ENCODE measurements around the gene NGRN.

Gene NGRN

GRCh38 chr15:90243943-90244639, 21.4 kb upstream of the NGRN start:
- H3K9ac ChIP-seq (ENCODE audit: low read length) = no peak overlapping the region
- TF ChIP-seq EZH2phosphoT487 (conservative IDR thresholded peaks at IDR 0.05; ENCODE audit: low read length) = no peak
- no peaks in the 10 kb centered on the region for H3F3A ChIP-seq (ENCODE audit: insufficient read depth)
- no peaks in the 10 kb centered on the region for H3K9me3 ChIP-seq (ENCODE audit: insufficient read depth, low read length)
- H2AFZ ChIP-seq (ENCODE audit: low read depth, low read length, severe bottlenecking) = no peak overlapping the region
- no peaks in the 10 kb centered on the region for H3K36me3 ChIP-seq (ENCODE audit: low read length)
- H3K4me2 ChIP-seq (ENCODE audit: low read depth, low read length, poor library complexity, severe bottlenecking) = no peak overlapping the region
- H3K27me3 ChIP-seq (ENCODE audit: low read length) = no peaks in the 10 kb centered on the region
- no peak overlapping the region for H3K4me3 ChIP-seq (ENCODE audit: insufficient read depth, low read length, poor library complexity, severe bottlenecking)
- no peak overlapping the region for H3K27ac ChIP-seq (ENCODE audit: low read depth, low read length)
- no peaks in the 10 kb centered on the region for H3K9me2 ChIP-seq (replicated peaks; ENCODE audit: insufficient read depth, low read length)
- no peaks in the 10 kb centered on the region for H4K20me1 ChIP-seq (ENCODE audit: low read depth, low read length)
- no peaks in the 10 kb centered on the region for H3K79me2 ChIP-seq (ENCODE audit: insufficient read depth, low read length)

DNA sequence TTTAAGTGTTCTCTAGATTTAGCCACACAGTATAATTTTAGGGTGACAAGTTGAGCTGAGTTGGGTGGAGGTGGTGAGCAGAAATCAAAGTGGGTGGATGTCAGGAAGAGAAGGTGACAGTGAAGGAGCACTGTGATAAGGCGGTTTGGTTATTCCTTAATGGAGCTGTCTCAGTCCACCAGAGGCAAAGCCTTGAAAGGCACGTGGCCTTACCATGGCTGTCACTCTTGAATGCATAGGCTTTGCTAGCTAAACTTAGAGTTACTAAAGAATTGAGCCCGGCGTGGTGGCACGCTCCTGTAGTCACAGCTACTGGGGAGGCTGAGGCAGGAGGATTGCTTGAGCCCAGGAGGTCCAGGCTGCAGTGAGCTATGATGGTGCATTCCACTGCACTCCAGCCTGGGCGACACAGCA, 16.7 kb upstream of the NGRN start:
- Histone ChIP-seq H3K9me3 (ENCODE audit: insufficient read depth, low read length) (no peaks in the 10 kb centered on the region), H2AFZ (ENCODE audit: low read depth, low read length, severe bottlenecking) (no peak overlapping the region), H3K4me2 (ENCODE audit: low read depth, low read length, poor library complexity, severe bottlenecking) (no peak overlapping the region)

DNA sequence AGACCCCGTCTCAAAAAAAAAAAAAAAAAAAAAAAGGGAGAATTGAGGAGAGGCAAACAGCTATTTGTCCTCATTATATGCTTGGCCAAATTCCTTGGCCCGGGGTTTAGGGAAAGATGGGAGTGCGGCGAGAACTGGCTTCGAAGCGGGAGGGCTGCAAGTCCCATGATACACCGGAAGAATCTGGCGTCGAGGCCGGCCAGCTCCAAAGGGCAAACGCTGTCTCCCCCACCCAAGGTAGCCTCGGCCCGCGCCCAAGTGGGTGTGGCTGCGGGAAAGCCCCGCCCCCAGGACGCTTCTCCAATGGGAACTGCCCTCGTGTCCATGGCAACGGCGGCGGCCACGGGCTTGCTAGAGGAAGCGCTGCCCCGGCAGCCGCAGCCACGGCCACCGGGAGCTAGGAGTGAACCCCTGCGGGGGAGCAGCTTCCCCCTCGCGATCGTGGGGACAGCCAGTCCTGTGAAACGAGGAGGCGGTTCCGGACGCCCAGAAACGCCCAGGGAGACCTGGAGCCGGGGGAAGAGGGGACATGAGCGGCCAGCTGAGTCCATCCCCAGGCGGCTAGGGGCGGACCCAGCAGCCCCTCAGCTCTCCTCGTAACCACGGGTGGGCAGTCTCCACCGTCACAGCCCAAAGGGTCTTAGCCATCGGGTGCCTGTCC, 16.1 kb upstream of the NGRN start, which contains the start of gene TTLL13:
Gene TTLL13, plus strand, starts transcription at position 354 of the 661 bp plus-strand sequence. CDS start 1,075 bp downstream, outside the sequence.
- no peak within 1 kb of the TSS for H2AFZ ChIP-seq (ENCODE audit: low read depth, low read length, severe bottlenecking)
- no peaks in the 10 kb centered on the region for H3K27me3 ChIP-seq (ENCODE audit: low read length)
- no peaks in the 10 kb centered on the region for H3F3A ChIP-seq (ENCODE audit: insufficient read depth)
- H3K4me2 ChIP-seq (ENCODE audit: low read depth, low read length, poor library complexity, severe bottlenecking) = no peak within 1 kb of the TSS
- H3K9me3 ChIP-seq (ENCODE audit: insufficient read depth, low read length) = no peaks in the 10 kb centered on the region
- H3K4me3 ChIP-seq (ENCODE audit: insufficient read depth, low read length, poor library complexity, severe bottlenecking) = no peak within 1 kb of the TSS
- no peaks in the 10 kb centered on the region for H3K9me2 ChIP-seq (replicated peaks; ENCODE audit: insufficient read depth, low read length)
- no peaks in the 10 kb centered on the region for H3K36me3 ChIP-seq (ENCODE audit: low read length)
- H3K9ac ChIP-seq (ENCODE audit: low read length) = no peak within 1 kb of the TSS
- H4K20me1 ChIP-seq (ENCODE audit: low read depth, low read length) = no peaks in the 10 kb centered on the region
- H3K27ac ChIP-seq (ENCODE audit: low read depth, low read length) = no peak within 1 kb of the TSS
- TF ChIP-seq, protein P1, sequence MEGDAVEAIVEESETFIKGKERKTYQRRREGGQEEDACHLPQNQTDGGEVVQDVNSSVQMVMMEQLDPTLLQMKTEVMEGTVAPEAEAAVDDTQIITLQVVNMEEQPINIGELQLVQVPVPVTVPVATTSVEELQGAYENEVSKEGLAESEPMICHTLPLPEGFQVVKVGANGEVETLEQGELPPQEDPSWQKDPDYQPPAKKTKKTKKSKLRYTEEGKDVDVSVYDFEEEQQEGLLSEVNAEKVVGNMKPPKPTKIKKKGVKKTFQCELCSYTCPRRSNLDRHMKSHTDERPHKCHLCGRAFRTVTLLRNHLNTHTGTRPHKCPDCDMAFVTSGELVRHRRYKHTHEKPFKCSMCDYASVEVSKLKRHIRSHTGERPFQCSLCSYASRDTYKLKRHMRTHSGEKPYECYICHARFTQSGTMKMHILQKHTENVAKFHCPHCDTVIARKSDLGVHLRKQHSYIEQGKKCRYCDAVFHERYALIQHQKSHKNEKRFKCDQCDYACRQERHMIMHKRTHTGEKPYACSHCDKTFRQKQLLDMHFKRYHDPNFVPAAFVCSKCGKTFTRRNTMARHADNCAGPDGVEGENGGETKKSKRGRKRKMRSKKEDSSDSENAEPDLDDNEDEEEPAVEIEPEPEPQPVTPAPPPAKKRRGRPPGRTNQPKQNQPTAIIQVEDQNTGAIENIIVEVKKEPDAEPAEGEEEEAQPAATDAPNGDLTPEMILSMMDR (IDR thresholded peaks at IDR 0.05; ENCODE audit: insufficient read depth, low read length, poor library complexity, severe bottlenecking) = no peak
- TF ChIP-seq EZH2phosphoT487 (conservative IDR thresholded peaks at IDR 0.05; ENCODE audit: low read length) = no peak
- no peaks in the 10 kb centered on the region for H3K79me2 ChIP-seq (ENCODE audit: insufficient read depth, low read length)

More for the DNA sequence above, 16.7 kb upstream of the NGRN start:
- Histone ChIP-seq H3K4me3 (ENCODE audit: insufficient read depth, low read length, poor library complexity, severe bottlenecking) (no peak overlapping the region), H3K36me3 (ENCODE audit: low read length) (no peaks in the 10 kb centered on the region), H3K27ac (ENCODE audit: low read depth, low read length) (no peak overlapping the region), H3F3A (ENCODE audit: insufficient read depth) (no peaks in the 10 kb centered on the region), H3K27me3 (ENCODE audit: low read length) (no peaks in the 10 kb centered on the region), H3K9ac (ENCODE audit: low read length) (no peak overlapping the region), H4K20me1 (ENCODE audit: low read depth, low read length) (no peaks in the 10 kb centered on the region), H3K79me2 (ENCODE audit: insufficient read depth, low read length) (no peaks in the 10 kb centered on the region), H3K9me2 (replicated peaks; ENCODE audit: insufficient read depth, low read length) (no peaks in the 10 kb centered on the region)
- TF ChIP-seq, protein P1 (IDR thresholded peaks at IDR 0.05; ENCODE audit: insufficient read depth, low read length, poor library complexity, severe bottlenecking) = no peak
- no peak for TF ChIP-seq EZH2phosphoT487 (conservative IDR thresholded peaks at IDR 0.05; ENCODE audit: low read length)

- Histone ChIP-seq H3K4me3 (ENCODE audit: insufficient read depth, low read length, poor library complexity, severe bottlenecking) (no peak overlapping the region), H2AFZ (ENCODE audit: low read depth, low read length, severe bottlenecking) (no peak overlapping the region), H3K27ac (ENCODE audit: low read depth, low read length) (no peak overlapping the region), H3K79me2 (ENCODE audit: insufficient read depth, low read length) (no peaks in the 10 kb centered on the region), H3K4me2 (ENCODE audit: low read depth, low read length, poor library complexity, severe bottlenecking) (no peak overlapping the region), H3K9me2 (replicated peaks; ENCODE audit: insufficient read depth, low read length) (no peaks in the 10 kb centered on the region), H3K9ac (ENCODE audit: low read length) (no peak overlapping the region), H3K27me3 (ENCODE audit: low read length) (no peaks in the 10 kb centered on the region), H3K36me3 (ENCODE audit: low read length) (no peaks in the 10 kb centered on the region), H4K20me1 (ENCODE audit: low read depth, low read length) (no peaks in the 10 kb centered on the region), H3F3A (ENCODE audit: insufficient read depth) (no peaks in the 10 kb centered on the region), H3K9me3 (ENCODE audit: insufficient read depth, low read length) (no peaks in the 10 kb centered on the region)
- TF ChIP-seq, protein P1 (IDR thresholded peaks at IDR 0.05; ENCODE audit: insufficient read depth, low read length, poor library complexity, severe bottlenecking) = no peak
- no peak for TF ChIP-seq EZH2phosphoT487 (conservative IDR thresholded peaks at IDR 0.05; ENCODE audit: low read length)
Observed at GRCh38 chr15:90257776-90258175, 7.7 kb upstream of the NGRN start.

Data from SU-DHL-6 (cell line).